ENCODE data around the gene MYO1B. TPM values are rescaled to one million over a fixed set of nuclear protein-coding genes. Genes with fewer than 3 reads are reported as not detected.

MYO1B gene
- polyA plus RNA-seq, 1 donor (not counting 4 experiments of a cell fraction or from before 2014, with no cell fraction given) = 277 TPM

DNA sequence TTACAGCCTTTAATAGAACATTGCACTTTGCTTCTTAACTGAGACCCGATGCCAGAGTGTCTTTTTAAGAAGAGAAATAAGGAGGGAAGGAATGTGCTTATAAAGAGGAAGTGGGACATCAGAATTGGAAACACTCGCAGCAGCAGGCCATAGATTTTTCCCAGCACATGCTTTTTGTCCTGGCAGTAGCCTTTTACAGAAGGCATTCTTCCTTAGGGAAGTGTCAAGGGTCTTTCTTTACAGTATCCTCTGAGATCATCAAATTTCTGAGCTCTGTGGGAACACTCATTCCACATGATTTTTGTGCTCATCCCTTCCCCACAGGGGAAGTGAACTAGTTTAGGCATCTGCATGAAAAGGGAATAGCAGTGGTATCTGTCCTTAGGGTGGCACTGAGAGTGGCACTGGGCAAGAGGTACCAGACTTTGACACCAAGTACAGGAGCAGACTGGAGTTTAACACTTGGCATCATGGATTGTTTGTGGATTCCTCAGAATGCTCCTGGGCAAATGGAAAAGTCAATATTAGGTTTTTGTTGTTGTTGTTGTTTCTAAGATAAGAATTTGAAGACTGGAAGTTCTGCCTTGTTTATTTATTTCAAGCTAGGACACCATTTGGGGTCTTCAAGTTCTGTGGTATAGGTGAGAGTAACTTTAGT lies 4.1 kb downstream of the MYO1B start:
- dilution Hi-C loops (cut with MboI; ENCODE audit: extremely low pct_ligation_motif_present, low sequenced_read_pairs) = no loop called here
- no peaks in the 10 kb centered on the region for H3K9me1 ChIP-seq (ENCODE audit: control insufficient read depth, extremely low read depth, insufficient read depth, low read length)
- peaks cover 50% of the 10 kb centered on the region for H3K4me1 ChIP-seq (ENCODE audit: control insufficient read depth, extremely low read depth, insufficient read depth, low read length)
- TF ChIP-seq EZH2 (IDR thresholded peaks at IDR 0.05; ENCODE audit: low read length) = no peak
- TF ChIP-seq, protein P1, sequence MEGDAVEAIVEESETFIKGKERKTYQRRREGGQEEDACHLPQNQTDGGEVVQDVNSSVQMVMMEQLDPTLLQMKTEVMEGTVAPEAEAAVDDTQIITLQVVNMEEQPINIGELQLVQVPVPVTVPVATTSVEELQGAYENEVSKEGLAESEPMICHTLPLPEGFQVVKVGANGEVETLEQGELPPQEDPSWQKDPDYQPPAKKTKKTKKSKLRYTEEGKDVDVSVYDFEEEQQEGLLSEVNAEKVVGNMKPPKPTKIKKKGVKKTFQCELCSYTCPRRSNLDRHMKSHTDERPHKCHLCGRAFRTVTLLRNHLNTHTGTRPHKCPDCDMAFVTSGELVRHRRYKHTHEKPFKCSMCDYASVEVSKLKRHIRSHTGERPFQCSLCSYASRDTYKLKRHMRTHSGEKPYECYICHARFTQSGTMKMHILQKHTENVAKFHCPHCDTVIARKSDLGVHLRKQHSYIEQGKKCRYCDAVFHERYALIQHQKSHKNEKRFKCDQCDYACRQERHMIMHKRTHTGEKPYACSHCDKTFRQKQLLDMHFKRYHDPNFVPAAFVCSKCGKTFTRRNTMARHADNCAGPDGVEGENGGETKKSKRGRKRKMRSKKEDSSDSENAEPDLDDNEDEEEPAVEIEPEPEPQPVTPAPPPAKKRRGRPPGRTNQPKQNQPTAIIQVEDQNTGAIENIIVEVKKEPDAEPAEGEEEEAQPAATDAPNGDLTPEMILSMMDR (optimal IDR thresholded peaks at IDR 0.05 in 1 of 3, IDR thresholded peaks at IDR 0.05 in 1 of 3, conservative IDR thresholded peaks at IDR 0.05 in 1 of 3; ENCODE audit: extremely low read depth in 1 of 3, insufficient read depth in 2 of 3, low read length in 3 of 3) = no peak
- H4K20me1 ChIP-seq (ENCODE audit: control insufficient read depth, extremely low read depth, insufficient read depth, low read length) = peaks cover 46% of the 10 kb centered on the region
- no peak overlapping the region for H3K9ac ChIP-seq (ENCODE audit: control insufficient read depth, extremely low read depth, insufficient read depth, low read length)
- DNase-seq (ENCODE audit: low read depth, low spot score) (no peak), FAIRE-seq (peak; percentile 32)
- peaks cover 90% of the 10 kb centered on the region for H3K79me2 ChIP-seq (ENCODE audit: control insufficient read depth, insufficient read depth, low read length)
- peak overlapping the region; percentile 22 for H3K4me2 ChIP-seq (ENCODE audit: control insufficient read depth, extremely low read depth, insufficient read depth, low read depth, low read length)
- H3K36me3 ChIP-seq (ENCODE audit: control insufficient read depth in 2 of 2, extremely low read depth in 1 of 2, insufficient read depth in 2 of 2, low read length in 2 of 2) = peaks cover 13 to 14% of the 10 kb centered on the region in 2 experiments
- H3K27ac ChIP-seq (ENCODE audit: control insufficient read depth, insufficient read depth, low read length) = peak overlapping the region; percentile 1
- no peak overlapping the region for H2AFZ ChIP-seq (ENCODE audit: control insufficient read depth, low read length)
- no peaks in the 10 kb centered on the region for H3K9me3 ChIP-seq (ENCODE audit: control insufficient read depth, low read depth, low read length)
- H3K27me3 ChIP-seq (ENCODE audit: control insufficient read depth, extremely low read depth, insufficient read depth, low read length) = no peaks in the 10 kb centered on the region
- H3K4me3 ChIP-seq (ENCODE audit: control insufficient read depth in 2 of 3, extremely low read depth in 1 of 3, insufficient read depth in 2 of 3, low read depth in 1 of 3, low read length in 3 of 3) = no peak overlapping the region

GRCh38 chr2:191250400-191250799 lies 5.2 kb downstream of the MYO1B start:
- peaks cover 100% of the 10 kb centered on the region for H3K79me2 ChIP-seq (ENCODE audit: control insufficient read depth, insufficient read depth, low read length)
- peak; percentile 43 for FAIRE-seq
- H2AFZ ChIP-seq (ENCODE audit: control insufficient read depth, low read length) = no peak overlapping the region
- no peak overlapping the region for H3K9ac ChIP-seq (ENCODE audit: control insufficient read depth, extremely low read depth, insufficient read depth, low read length)
- no peaks in the 10 kb centered on the region for H3K9me1 ChIP-seq (ENCODE audit: control insufficient read depth, extremely low read depth, insufficient read depth, low read length)
- dilution Hi-C loops (cut with MboI; ENCODE audit: extremely low pct_ligation_motif_present, low sequenced_read_pairs) = no loop called here
- no peak for DNase-seq (ENCODE audit: low read depth, low spot score)
- H3K36me3 ChIP-seq (ENCODE audit: control insufficient read depth in 2 of 2, extremely low read depth in 1 of 2, insufficient read depth in 2 of 2, low read length in 2 of 2) = peaks cover 13 to 18% of the 10 kb centered on the region in 2 experiments
- peak overlapping the region; percentile 4 for H3K4me2 ChIP-seq (ENCODE audit: control insufficient read depth, extremely low read depth, insufficient read depth, low read depth, low read length)
- H3K27ac ChIP-seq (ENCODE audit: control insufficient read depth, insufficient read depth, low read length) = peak overlapping the region; percentile 0
- H4K20me1 ChIP-seq (ENCODE audit: control insufficient read depth, extremely low read depth, insufficient read depth, low read length) = peaks cover 51% of the 10 kb centered on the region
- TF ChIP-seq, protein P1 (optimal IDR thresholded peaks at IDR 0.05 in 1 of 3, IDR thresholded peaks at IDR 0.05 in 1 of 3, conservative IDR thresholded peaks at IDR 0.05 in 1 of 3; ENCODE audit: extremely low read depth in 1 of 3, insufficient read depth in 2 of 3, low read length in 3 of 3) = no peak
- no peak for TF ChIP-seq EZH2 (IDR thresholded peaks at IDR 0.05; ENCODE audit: low read length)
- H3K4me3 ChIP-seq (ENCODE audit: control insufficient read depth in 2 of 3, extremely low read depth in 1 of 3, insufficient read depth in 2 of 3, low read depth in 1 of 3, low read length in 3 of 3) = no peak overlapping the region
- H3K27me3 ChIP-seq (ENCODE audit: control insufficient read depth, extremely low read depth, insufficient read depth, low read length) = no peaks in the 10 kb centered on the region
- no peaks in the 10 kb centered on the region for H3K9me3 ChIP-seq (ENCODE audit: control insufficient read depth, low read depth, low read length)
- H3K4me1 ChIP-seq (ENCODE audit: control insufficient read depth, extremely low read depth, insufficient read depth, low read length) = peaks cover 50% of the 10 kb centered on the region
